ENCODE data around the gene SH2D3A.
"Not testable (repeated sequence)": the region's sequence is repeated elsewhere in the genome, so short reads cannot be mapped to it uniquely, and the experiment has no call there.

SH2D3A gene

GRCh38 chr19:6790194-6791128 is 23.2 kb upstream of the SH2D3A start:
- no peak for DNase-seq (ENCODE audit: low spot score)

DNA sequence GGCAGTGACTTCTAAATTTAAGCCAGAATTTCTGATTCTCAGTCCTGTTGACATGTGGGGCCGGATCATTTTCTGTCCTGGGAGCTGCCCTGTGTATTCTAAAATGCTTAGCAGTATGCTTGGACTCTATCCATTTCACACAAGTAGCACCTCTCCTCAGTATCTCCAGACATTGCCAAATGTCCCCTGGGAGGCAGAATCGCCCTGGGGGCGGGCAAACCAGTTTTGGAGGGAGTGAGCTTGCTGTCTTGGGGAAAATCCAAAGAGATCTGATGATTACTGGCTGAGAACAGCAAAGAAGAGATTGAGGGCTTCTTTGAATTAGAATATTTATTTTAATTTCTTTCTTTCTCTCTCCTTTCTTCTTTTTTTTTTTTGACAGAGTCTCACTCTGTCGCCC is 21.7 kb upstream of the SH2D3A start:
- no peak for DNase-seq (ENCODE audit: low spot score)

DNA sequence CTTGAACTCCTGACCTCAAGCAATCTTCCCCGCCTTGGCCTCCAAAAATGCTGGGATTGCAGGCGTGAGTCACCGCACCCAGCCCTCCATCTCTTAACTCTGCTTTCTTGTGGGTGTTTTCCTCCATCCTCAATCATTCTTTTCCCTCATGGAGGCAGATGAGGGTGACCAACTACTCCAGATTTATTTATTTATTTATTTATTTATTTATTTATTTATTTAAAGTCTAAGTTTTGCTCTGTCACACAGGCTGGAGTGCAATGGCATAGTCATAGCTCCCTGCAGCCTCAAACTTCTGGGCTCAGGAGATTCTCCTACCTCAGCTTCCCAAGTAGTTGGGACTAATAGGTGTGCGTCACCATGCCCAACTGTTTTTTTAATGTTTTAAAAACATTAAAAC is 20.2 kb upstream of the SH2D3A start:
- no peak for DNase-seq (ENCODE audit: low spot score)

DNA sequence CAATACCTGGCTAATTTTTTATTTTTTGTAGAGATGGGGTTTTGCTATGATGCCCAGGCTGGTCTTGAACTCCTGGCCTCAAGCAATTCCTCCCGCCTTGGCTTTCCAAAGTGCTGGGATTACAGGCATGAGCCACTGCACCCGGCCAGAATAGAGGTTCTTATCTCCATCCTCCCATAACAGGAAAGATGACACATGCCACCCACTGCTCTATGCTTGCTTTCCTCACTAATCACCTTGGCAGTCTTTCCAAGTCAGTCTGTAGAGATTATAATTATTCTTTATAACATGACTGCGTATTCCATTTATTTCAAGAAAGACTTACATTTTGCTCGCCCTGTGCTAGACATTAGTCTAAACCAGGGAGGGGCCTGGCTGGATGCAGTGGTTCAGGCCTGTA is 12.0 kb upstream of the SH2D3A start:
- no peak for DNase-seq (ENCODE audit: low spot score)

- DNase-seq (ENCODE audit: low spot score), result no peak
Measured at GRCh38 chr19:6778386-6778785, 11.2 kb upstream of the SH2D3A start.

- DNase-seq (ENCODE audit: low spot score), result no peak
Measured at GRCh38 chr19:6777434-6777833, 10.2 kb upstream of the SH2D3A start.

DNA sequence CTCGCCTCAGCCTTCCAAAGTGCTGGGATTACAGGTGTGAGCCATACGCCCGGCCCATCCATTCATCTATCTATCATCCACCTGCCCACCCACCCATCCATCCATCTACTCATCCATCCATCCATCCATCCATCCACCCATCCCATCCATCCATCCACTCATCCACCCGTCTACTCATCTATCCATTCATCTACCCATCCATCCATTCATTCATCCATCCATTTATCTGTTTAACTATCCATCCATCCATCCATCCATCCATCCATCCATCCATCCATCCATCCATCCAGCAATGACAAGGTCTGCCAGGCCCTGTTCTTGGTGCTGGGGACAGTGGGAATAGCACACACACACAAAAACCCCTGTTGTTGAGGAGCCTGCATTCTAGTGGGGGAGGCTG is 9.8 kb upstream of the SH2D3A start:
- no peak for DNase-seq (ENCODE audit: low spot score)

- not testable (repeated sequence) for DNase-seq (ENCODE audit: low spot score)
Measured at GRCh38 chr19:6776045-6776444, 8.8 kb upstream of the SH2D3A start.

DNA sequence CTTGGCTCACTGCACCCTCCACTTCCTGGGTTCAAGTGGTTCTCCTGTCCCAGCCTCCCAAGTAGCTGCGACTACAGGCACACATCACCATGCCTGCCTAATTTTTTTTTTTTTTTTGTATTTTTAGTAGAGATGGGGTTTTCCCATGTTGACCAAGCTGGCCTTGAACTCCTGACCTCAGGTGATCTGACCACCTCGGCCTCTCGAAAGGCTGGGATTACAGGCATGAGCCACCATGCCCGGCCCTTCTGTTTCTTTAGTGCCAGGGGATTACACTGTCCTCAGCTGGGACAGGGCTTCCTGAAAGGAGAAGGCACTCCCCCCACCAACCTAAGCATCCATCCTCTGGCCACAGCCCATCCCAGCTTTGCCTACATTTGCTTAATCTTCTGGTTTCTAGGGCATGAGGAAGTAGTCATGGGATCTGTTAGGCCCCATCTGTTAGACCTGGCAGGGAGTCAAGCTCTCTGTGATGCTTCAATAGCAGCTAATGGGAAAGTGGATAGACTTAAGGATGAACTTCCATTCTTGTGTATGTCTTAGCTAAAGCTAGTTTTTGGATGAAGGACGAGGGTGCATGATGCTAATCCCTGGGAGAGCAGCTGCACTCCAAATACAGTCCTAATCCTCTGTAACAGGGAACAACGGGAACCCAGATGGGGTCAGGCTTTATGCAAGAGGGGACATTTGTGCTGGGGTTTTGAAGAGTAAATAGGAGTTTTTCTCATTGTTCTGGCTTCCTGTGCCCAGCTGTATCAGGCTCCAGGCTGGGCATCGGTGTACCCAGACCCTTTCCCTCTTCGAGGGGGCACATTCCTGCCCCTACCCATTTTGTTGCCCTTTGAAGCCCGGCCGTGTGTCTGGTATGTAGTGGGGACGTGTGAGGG is 7.8 kb upstream of the SH2D3A start:
- DNase-seq (ENCODE audit: low spot score), result no peak

GRCh38 chr19:6773323-6773931 is 6.2 kb upstream of the SH2D3A start:
- DNase-seq (ENCODE audit: low spot score), result no peak

GRCh38 chr19:6772866-6773322 is 5.7 kb upstream of the SH2D3A start:
- no peak for DNase-seq (ENCODE audit: low spot score)

DNA sequence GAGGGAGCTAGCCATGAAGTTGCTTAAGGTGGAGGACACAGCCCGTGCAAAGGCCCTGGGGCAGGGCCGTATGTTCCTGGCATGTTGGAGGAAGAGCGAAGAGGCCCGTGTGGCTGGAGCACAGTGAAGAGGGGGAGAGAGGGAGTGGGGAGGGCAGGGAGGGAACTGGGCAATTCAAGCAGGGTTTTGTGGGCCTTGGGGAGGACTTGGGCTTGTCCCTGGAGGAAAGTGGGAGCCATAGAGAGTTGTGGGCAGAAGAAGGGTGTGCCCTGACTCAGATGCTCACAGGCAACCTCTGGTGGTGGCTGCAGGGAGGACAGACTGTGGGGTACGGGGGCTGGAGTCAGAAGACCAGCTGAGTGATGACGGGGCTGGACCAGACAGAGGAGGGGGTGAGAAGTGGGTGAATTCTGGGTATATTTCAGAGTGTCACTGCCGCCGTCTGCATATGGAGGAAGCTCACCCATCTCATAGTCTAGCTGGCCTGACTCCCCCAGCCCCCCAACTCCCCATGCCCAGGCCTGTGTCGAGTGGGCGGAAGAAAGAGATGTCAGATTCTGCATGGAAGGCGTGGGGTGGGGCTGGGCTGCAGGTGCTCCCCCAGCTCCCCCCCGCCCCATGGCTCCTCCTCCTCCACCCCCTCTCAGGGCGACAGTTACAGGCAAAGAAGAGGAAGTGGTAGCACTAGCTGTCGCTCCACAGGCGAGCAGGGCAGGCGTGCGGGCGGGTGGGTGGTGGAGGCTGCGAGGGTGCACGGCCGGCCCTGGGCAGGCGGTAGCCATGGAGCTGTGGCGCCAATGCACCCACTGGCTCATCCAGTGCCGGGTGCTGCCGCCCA is 5.0 kb upstream of the SH2D3A start, which contains the start of gene VAV1:
TSS of gene VAV1 (plus strand) at position 681 of the 838 bp plus-strand sequence. CDS start at position 781, 100 bp downstream.
- DNase-seq (ENCODE audit: low spot score), result no peak

DNA sequence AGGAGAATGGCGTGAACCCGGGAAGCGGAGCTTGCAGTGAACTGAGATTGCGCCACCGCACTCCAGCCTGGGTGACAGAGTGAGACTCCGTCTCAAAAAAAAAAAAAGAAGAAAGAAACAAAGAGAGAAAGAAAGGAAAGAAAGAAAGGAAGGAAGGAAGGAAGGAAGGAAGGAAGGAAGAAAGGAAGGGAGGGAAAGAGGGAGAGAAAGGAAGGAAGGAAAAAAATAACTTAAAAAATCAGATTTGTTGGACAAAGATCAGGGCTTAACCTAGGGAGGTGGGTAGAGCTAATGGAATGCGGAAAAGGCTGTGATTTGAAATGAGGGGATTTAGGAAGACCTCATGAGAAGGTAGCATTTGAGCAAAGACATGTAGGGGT is 4.4 kb upstream of the SH2D3A start:
- DNase-seq (ENCODE audit: low spot score), result not testable (repeated sequence)

- DNase-seq (ENCODE audit: low spot score), result no peak
Measured at GRCh38 chr19:6769006-6769619, 1.9 kb upstream of the SH2D3A start.

GRCh38 chr19:6768236-6768785 is 1.1 kb upstream of the SH2D3A start:
- no peak for DNase-seq (ENCODE audit: low spot score)

GRCh38 chr19:6767081-6767356 is 216 bp downstream of the SH2D3A start:
- peak; percentile 70 for DNase-seq (ENCODE audit: low spot score)

GRCh38 chr19:6766357-6767080 is 716 bp downstream of the SH2D3A start:
- peak; percentile 25 for DNase-seq (ENCODE audit: low spot score)

DNA sequence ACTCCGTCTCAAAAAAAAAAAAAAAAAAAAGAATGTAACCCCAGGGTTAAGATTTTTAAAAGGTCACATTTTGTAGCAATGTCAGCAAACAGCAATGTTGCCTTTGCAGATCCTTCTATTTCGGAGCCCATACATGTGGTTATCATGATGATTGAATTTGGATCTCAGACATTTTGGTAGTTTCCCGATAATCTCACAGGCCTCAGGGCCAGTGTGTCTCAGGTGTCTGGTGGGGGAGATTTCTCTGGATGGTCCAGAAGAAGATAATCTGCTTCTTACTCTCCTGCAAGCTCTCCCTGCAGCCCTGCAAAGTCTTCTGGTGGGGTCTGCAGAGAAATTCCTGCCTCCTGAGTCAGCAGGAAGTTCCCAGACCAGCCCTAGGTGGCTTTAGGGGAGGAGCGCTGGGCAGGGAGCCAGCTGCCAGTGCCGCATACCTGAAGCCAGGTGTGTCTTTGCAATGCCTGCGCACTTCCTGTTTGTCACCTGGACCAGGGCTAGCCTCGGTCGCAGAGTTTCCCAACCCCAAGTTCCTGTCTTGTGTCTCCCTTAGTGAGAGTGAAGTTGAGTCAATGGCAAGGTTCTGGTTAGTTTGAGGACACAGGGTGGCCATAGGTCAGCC is 1.4 kb downstream of the SH2D3A start:
- DNase-seq (ENCODE audit: low spot score), result peak; percentile 98

- not testable (repeated sequence) for DNase-seq (ENCODE audit: low spot score)
Measured at GRCh38 chr19:6762253-6762797, 4.9 kb downstream of the SH2D3A start.

All from LoVo (cell line).